Mammary epithelial cell (primary cell): ENCODE data around the gene ZNF672.

Experiments
- EZH2 ChIP-seq: IDR thresholded peaks from 2 replicates; pipeline ENCODE4 v1.6.1; 2012; ENCODE audit warnings: low read length, inconsistent platforms, borderline replicate concordance
- TF ChIP-seq, protein P1 (sequence below), 2 donors: IDR thresholded peaks in 1 of 2; conservative IDR thresholded peaks in 1 of 2; 2 replicates each; pipeline ENCODE4 v1.5.1; 2011 to 2012; ENCODE audit warnings: inconsistent platforms in 2 of 2, low read length in 2 of 2, mild to moderate bottlenecking in 2 of 2, control low read depth in 1 of 2, low read depth in 1 of 2; ENCODE audit not compliant: insufficient read depth in 1 of 2; ENCODE audit errors: extremely low read depth in 1 of 2

DNA sequence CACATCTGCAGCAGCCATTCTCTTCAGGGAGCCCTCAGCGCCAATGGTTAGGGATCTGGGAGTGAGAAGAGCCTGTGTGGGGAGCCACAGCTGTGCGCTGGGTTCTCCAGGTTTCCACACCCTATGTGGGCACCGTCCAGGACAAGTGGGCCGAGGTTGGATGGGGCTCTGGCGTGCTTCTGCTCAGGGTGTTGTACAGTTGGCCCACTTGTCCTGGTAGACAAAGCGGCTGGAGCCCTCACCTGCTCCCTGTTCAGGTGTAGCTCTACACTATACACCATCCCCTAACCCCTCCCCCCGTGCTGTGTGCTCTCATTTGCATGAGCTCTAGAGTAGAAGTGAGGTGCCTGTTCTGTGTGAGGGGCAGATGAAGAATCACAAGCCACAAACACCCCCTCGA lies 24.5 kb upstream of the ZNF672 start:
- TF ChIP-seq, protein P1, sequence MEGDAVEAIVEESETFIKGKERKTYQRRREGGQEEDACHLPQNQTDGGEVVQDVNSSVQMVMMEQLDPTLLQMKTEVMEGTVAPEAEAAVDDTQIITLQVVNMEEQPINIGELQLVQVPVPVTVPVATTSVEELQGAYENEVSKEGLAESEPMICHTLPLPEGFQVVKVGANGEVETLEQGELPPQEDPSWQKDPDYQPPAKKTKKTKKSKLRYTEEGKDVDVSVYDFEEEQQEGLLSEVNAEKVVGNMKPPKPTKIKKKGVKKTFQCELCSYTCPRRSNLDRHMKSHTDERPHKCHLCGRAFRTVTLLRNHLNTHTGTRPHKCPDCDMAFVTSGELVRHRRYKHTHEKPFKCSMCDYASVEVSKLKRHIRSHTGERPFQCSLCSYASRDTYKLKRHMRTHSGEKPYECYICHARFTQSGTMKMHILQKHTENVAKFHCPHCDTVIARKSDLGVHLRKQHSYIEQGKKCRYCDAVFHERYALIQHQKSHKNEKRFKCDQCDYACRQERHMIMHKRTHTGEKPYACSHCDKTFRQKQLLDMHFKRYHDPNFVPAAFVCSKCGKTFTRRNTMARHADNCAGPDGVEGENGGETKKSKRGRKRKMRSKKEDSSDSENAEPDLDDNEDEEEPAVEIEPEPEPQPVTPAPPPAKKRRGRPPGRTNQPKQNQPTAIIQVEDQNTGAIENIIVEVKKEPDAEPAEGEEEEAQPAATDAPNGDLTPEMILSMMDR (conservative IDR thresholded peaks at IDR 0.05 in 1 of 2, IDR thresholded peaks at IDR 0.05 in 1 of 2; ENCODE audit: extremely low read depth in 1 of 2, insufficient read depth in 1 of 2, low read depth in 1 of 2, low read length in 2 of 2): no peak
- TF ChIP-seq EZH2: no peak
